HL-60 (cell line): Measurements from ENCODE around the gene BBC3.

ENCODE experiments used
- DNase-seq, 2 experiments: peaks; one replicate each; pipeline ENCODE4 v3.0.0-alpha.2; 2010 to 2020; ENCODE audit warnings: low read depth in 1 of 2, low spot score in 1 of 2
- H3K27ac ChIP-seq: fragments of 250-450 bp; sonication (Bioruptor Pico); replicated peaks from 2 replicates; pipeline ENCODE4 v1.5.1; 2020; ENCODE audit warnings: mild to moderate bottlenecking, moderate library complexity
- H3K27me3 ChIP-seq: fragments of 250-450 bp; sonication (Bioruptor Pico); 2 replicates; pipeline ENCODE4 v1.5.1; 2021; ENCODE audit warnings: mild to moderate bottlenecking, moderate library complexity; ENCODE audit not compliant: insufficient read depth, poor library complexity, severe bottlenecking
- H3K4me3 ChIP-seq: replicated peaks from 2 replicates; pipeline ENCODE4 v1.5.1; 2011; ENCODE audit warnings: mild to moderate bottlenecking, control low read depth, low read length; ENCODE audit not compliant: insufficient read depth
- GABPA ChIP-seq: IDR thresholded peaks from 2 replicates; pipeline ENCODE4 v1.6.1; 2012; ENCODE audit warnings: low read depth
- POLR2AphosphoS5 ChIP-seq: IDR thresholded peaks from 2 replicates; pipeline ENCODE4 v1.6.1; 2012; ENCODE audit warnings: low read depth
- SPI1 ChIP-seq: IDR thresholded peaks from 2 replicates; pipeline ENCODE4 v1.6.1; 2012; ENCODE audit warnings: low read depth, mild to moderate bottlenecking, borderline replicate concordance
- TF ChIP-seq, protein P1 (sequence below): IDR thresholded peaks from one replicate; pipeline ENCODE4 v1.5.1; 2011; ENCODE audit warnings: low read length, control low read depth, inconsistent platforms; ENCODE audit not compliant: insufficient read depth
- TF ChIP-seq, protein P2 (sequence below): IDR thresholded peaks from 2 replicates; pipeline ENCODE4 v1.6.1; 2012; ENCODE audit warnings: low read depth; ENCODE audit not compliant: insufficient replicate concordance

BBC3 gene

DNA sequence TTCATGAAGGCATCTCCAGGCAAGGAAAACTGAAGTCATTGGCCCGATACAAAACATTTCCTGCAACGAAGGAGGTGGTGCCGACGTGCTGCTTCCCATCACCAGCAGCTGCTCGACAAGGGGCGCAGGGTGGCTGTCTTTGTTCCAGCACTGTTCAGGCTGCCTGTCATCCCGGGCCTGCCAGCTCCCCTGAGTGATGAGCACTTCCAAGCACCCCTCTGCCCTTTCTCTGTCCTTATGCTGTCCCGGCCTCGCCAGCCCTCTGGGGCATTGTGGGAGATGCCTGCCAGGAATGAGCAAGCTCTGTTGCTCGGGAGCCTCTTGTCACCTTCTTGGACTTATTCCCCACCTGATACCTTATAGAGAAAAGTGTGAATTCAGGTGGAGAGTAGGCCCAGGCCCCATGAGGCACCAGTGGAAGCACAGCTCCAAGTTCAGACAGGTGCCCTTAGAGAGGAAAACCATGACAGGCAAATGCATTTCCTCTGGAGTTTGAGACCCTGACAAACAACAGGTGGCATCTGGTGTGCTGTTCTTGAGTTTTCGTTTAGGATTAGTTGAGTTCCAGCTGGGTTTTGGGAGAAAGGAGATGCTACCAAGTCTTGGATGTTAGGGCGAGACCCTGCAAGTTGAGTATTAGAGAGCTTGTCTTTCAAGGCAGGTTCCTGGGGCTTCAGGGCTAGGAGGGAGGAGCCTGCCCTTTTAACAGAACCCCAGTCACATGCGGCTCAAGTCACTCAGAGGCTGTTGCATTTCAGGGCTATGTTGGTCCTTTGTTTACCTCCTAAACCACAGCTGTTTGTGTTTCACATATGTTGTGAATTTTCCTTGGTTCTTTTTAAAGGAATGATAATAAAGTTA is 21.4 kb downstream of the BBC3 start:
- H3K27ac ChIP-seq, result no peak overlapping the region
- no peak for TF ChIP-seq GABPA
- no peak for TF ChIP-seq SPI1
- TF ChIP-seq POLR2AphosphoS5, result no peak
- TF ChIP-seq, protein P1, sequence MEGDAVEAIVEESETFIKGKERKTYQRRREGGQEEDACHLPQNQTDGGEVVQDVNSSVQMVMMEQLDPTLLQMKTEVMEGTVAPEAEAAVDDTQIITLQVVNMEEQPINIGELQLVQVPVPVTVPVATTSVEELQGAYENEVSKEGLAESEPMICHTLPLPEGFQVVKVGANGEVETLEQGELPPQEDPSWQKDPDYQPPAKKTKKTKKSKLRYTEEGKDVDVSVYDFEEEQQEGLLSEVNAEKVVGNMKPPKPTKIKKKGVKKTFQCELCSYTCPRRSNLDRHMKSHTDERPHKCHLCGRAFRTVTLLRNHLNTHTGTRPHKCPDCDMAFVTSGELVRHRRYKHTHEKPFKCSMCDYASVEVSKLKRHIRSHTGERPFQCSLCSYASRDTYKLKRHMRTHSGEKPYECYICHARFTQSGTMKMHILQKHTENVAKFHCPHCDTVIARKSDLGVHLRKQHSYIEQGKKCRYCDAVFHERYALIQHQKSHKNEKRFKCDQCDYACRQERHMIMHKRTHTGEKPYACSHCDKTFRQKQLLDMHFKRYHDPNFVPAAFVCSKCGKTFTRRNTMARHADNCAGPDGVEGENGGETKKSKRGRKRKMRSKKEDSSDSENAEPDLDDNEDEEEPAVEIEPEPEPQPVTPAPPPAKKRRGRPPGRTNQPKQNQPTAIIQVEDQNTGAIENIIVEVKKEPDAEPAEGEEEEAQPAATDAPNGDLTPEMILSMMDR, result no peak
- TF ChIP-seq, protein P2, sequence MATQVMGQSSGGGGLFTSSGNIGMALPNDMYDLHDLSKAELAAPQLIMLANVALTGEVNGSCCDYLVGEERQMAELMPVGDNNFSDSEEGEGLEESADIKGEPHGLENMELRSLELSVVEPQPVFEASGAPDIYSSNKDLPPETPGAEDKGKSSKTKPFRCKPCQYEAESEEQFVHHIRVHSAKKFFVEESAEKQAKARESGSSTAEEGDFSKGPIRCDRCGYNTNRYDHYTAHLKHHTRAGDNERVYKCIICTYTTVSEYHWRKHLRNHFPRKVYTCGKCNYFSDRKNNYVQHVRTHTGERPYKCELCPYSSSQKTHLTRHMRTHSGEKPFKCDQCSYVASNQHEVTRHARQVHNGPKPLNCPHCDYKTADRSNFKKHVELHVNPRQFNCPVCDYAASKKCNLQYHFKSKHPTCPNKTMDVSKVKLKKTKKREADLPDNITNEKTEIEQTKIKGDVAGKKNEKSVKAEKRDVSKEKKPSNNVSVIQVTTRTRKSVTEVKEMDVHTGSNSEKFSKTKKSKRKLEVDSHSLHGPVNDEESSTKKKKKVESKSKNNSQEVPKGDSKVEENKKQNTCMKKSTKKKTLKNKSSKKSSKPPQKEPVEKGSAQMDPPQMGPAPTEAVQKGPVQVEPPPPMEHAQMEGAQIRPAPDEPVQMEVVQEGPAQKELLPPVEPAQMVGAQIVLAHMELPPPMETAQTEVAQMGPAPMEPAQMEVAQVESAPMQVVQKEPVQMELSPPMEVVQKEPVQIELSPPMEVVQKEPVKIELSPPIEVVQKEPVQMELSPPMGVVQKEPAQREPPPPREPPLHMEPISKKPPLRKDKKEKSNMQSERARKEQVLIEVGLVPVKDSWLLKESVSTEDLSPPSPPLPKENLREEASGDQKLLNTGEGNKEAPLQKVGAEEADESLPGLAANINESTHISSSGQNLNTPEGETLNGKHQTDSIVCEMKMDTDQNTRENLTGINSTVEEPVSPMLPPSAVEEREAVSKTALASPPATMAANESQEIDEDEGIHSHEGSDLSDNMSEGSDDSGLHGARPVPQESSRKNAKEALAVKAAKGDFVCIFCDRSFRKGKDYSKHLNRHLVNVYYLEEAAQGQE, result no peak
- H3K27me3 ChIP-seq, result no peaks in the 10 kb centered on the region
- H3K4me3 ChIP-seq, result no peak overlapping the region
- no peak for DNase-seq

DNA sequence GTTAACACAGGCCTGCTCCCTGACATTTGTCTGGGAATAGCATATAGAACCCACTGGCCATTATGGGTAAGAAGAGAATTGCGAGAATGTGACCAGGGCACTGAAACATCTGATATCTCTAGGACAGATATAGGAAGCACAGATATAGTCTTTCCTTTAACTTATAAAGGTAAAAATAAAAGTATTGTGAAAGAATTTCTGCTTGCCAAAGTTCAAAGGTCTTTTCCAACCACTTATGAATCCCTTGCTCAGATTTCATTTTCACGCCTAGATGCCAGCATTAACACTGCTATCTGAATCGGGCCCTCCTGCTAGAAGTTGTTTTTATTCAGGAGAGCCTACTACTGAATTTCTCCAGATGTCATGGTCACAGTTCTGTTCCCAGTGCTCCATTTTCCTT is 27.7 kb downstream of the BBC3 start:
- TF ChIP-seq SPI1, result no peak
- no peak for TF ChIP-seq GABPA
- TF ChIP-seq, protein P2, result no peak
- TF ChIP-seq, protein P1, result no peak
- TF ChIP-seq POLR2AphosphoS5, result no peak
- no peak overlapping the region for H3K4me3 ChIP-seq
- no peak overlapping the region for H3K27ac ChIP-seq
- DNase-seq, result no peak
- H3K27me3 ChIP-seq, result no peaks in the 10 kb centered on the region

DNA sequence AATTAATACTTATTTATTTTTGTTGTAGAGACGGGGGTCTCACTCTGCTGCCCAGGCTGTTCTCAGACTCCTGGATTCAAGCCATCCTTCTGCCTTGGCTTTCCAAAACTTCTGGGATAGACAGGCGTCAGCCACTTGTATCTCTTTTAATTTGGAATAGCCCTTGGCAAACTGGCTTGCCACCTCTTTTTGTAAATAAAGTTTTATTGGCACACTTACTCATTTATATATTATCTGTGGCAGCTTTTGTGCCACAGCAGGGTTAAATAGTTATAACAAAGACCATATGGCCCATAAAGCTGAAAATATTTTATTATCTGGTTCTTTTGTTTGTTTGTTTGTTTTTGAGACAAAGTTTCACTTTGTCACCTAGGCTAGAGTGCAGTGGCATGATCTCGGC is 30.5 kb downstream of the BBC3 start:
- no peak overlapping the region for H3K4me3 ChIP-seq
- no peaks in the 10 kb centered on the region for H3K27me3 ChIP-seq
- TF ChIP-seq, protein P1, result no peak
- no peak for TF ChIP-seq SPI1
- no peak for TF ChIP-seq POLR2AphosphoS5
- no peak for TF ChIP-seq GABPA
- TF ChIP-seq, protein P2, result no peak
- no peak overlapping the region for H3K27ac ChIP-seq
- DNase-seq, result no peak
